RWPE1 (cell line): ENCODE results near the gene FMR1NB.
A peak's percentile ranks its signal among the peaks of the same experiment; 100 is the strongest.

Source experiments
- CTCF ChIA-PET: fragments of 350-600 bp; sonication (Branson Sonifier 250); formaldehyde crosslinking; extraction: SDS; loops from one replicate; lab custom pipeline; 2021; lab: Yijun Ruan, JAX
- POLR2A ChIA-PET: fragments of 400-600 bp; formaldehyde crosslinking; extraction: SDS; loops from one replicate; lab custom pipeline; 2020; ENCODE audit warnings: antibody characterized with exemption; ENCODE audit not compliant: low non-redundant PET; lab: Yijun Ruan, JAX
- DNase-seq: peaks from one replicate; pipeline ENCODE4 v3.0.0; 2012; ENCODE audit warnings: low spot score
- H3K27ac ChIP-seq: fragments of 450-650 bp; 2 replicates; pipeline ENCODE4 v1.5.1; 2017
- CTCF ChIP-seq: fragments of 450-650 bp; conservative IDR thresholded peaks from 2 replicates; pipeline ENCODE4 v1.5.1; 2017; ENCODE audit warnings: low read depth, mild to moderate bottlenecking

The FMR1NB gene

DNA sequence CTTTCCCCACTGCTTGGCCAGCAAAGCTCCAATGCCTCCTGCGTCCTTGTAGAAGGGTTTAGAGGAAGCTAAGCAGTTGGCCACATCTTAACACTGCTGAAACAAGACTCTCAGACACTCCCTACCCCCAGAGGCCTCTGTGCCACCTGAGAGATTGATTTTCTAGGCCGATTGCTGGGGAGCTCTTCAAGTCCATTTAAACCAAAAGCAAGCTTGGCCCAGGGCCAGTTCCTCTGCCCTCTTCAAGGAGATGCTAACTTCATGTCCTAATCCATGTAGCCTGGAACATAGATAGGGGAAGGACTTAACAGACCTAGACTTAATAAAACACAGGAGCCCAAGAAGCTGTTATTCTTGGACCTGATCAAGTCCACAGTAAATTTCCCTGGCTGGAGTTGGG, 27.2 kb upstream of the FMR1NB start:
- no peak for DNase-seq
- TF ChIP-seq CTCF, result no peak
- POLR2A ChIA-PET, result no interaction called here
- CTCF ChIA-PET, result no interaction called here
- no peak overlapping the region for H3K27ac ChIP-seq

DNA sequence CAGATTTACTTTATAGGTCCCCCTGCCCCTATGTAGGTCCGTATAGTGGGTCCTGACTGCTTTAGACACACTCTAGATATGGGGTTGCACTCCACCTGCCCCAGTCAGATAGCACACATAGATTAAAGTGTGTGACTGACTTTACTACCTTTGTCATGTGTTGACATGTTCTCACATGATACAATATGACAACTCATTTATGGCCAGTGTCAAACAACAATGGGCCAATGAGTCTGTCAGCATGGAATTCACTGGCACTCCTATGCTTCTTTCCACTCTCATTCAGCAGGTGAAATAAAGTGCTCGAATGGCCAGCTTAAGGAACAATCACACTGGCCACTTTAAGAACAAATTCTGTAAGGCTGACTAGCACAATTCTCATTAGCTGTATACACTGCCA, 23.8 kb upstream of the FMR1NB start:
- H3K27ac ChIP-seq, result no peak overlapping the region
- no peak for DNase-seq
- POLR2A ChIA-PET, result no interaction called here
- no peak for TF ChIP-seq CTCF
- CTCF ChIA-PET, result no interaction called here

DNA sequence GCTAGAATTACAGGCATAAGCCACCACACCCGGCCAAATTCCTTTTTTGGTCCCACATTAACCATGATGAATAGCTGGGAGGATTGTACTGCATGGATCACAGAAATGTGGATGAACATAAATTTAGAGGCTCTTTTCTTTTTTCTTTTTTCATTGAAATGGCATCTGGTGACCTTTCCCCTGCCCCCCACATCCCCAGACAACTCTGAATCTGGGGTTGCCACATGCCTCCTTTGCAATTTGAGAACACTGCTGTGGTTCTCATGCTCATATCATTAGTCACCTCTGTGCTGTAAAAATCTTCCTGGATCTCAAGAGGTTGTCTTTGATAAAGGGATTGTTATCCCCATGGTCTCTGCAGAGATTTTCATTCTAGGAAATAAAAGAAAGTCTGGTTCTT, 22.8 kb upstream of the FMR1NB start:
- ChIA-PET POLR2A (no interaction called here), CTCF (no interaction called here)
- no peak for TF ChIP-seq CTCF
- DNase-seq, result peak; percentile 13
- no peak overlapping the region for H3K27ac ChIP-seq

GRCh38 chrX:147960722-147961121, 20.4 kb upstream of the FMR1NB start:
- H3K27ac ChIP-seq, result no peak overlapping the region
- no peak for TF ChIP-seq CTCF
- no peak for DNase-seq
- ChIA-PET POLR2A (no interaction called here), CTCF (no interaction called here)

- DNase-seq, result no peak
- no peak overlapping the region for H3K27ac ChIP-seq
- ChIA-PET CTCF (no interaction called here), POLR2A (no interaction called here)
- no peak for TF ChIP-seq CTCF
These were observed 18.7 kb upstream of the FMR1NB start for GRCh38 chrX:147962476-147962875.

- ChIA-PET POLR2A (no interaction called here), CTCF (interaction anchor here (0.7 kb wide), 1 partner anchor 1894 kb away, joined by 6 read pairs; no protein-coding TSS in a partner anchor)
- no peak for TF ChIP-seq CTCF
- peak; percentile 2 for DNase-seq
- no peak overlapping the region for H3K27ac ChIP-seq
These were observed 2.2 kb upstream of the FMR1NB start for GRCh38 chrX:147978931-147979330.

- TF ChIP-seq CTCF, result no peak
- POLR2A ChIA-PET, result no interaction called here
- no peak for DNase-seq
- no peak overlapping the region for H3K27ac ChIP-seq
- CTCF ChIA-PET, result no interaction called here
These were observed 39.2 kb downstream of the FMR1NB start for GRCh38 chrX:148020329-148020728.
